GM23338 (cell line): ENCODE measurements around the gene ENTR1. TPM values are rescaled to one million over a fixed set of nuclear protein-coding genes. Genes with fewer than 3 reads are reported as not detected.

Experiments
- ATAC-seq: fragments of 200-7000 bp; cut with Tn5 transposase; 3 replicates; pipeline ENCODE4 v1.9.1; 2020
- DNase-seq: peaks from one replicate; pipeline ENCODE4 v3.0.0-alpha.2; 2015; ENCODE audit warnings: low spot score
- H2AFZ ChIP-seq: fragments of 200-600 bp; sonication (generic); 2 replicates; pipeline ENCODE4 v1.8.0; 2016; ENCODE audit warnings: antibody characterized with exemption, mild to moderate bottlenecking, moderate library complexity
- H3F3A ChIP-seq: fragments of 200-600 bp; sonication (generic); replicated peaks from 2 replicates; pipeline ENCODE4 v1.8.0; 2017; ENCODE audit warnings: antibody characterized with exemption, mixed run types, low read depth
- H3K27ac ChIP-seq: fragments of 200-600 bp; sonication (generic); 2 replicates; pipeline ENCODE4 v1.6.1; 2016; ENCODE audit warnings: low read depth
- H3K27me3 ChIP-seq: fragments of 200-600 bp; sonication (generic); 2 replicates; pipeline ENCODE4 v1.8.0; 2016; ENCODE audit warnings: mild to moderate bottlenecking, mixed run types, moderate library complexity; ENCODE audit not compliant: insufficient read depth
- H3K36me3 ChIP-seq: fragments of 200-600 bp; sonication (generic); 2 replicates; pipeline ENCODE4 v1.8.0; 2016; ENCODE audit warnings: mild to moderate bottlenecking; ENCODE audit not compliant: insufficient read depth
- H3K4me1 ChIP-seq: fragments of 200-600 bp; sonication (generic); 2 replicates; pipeline ENCODE4 v1.8.0; 2016; ENCODE audit warnings: mild to moderate bottlenecking, moderate library complexity; ENCODE audit not compliant: insufficient read depth
- H3K4me2 ChIP-seq: fragments of 200-600 bp; sonication (generic); 2 replicates; pipeline ENCODE4 v1.7.1; 2017; ENCODE audit warnings: mixed run types
- H3K4me3 ChIP-seq: fragments of 200-600 bp; sonication (generic); 2 replicates; pipeline ENCODE4 v1.6.1; 2016; ENCODE audit warnings: mixed run types
- H3K79me2 ChIP-seq: fragments of 200-600 bp; sonication (generic); replicated peaks from 2 replicates; pipeline ENCODE4 v1.8.0; 2017; ENCODE audit warnings: mild to moderate bottlenecking; ENCODE audit not compliant: insufficient read depth
- H3K9me2 ChIP-seq: fragments of 200-600 bp; sonication (generic); 2 replicates; pipeline ENCODE4 v1.8.0; 2017; ENCODE audit not compliant: insufficient read depth
- H4K20me1 ChIP-seq: fragments of 200-600 bp; sonication (generic); replicated peaks from 2 replicates; pipeline ENCODE4 v1.8.0; 2017; ENCODE audit warnings: mild to moderate bottlenecking; ENCODE audit not compliant: insufficient read depth
- H3K27ac Mint-ChIP-seq: 2 replicates; pipeline ENCODE4 v1.8.0; 2020; ENCODE audit warnings: inconsistent platforms, mild to moderate bottlenecking, moderate library complexity, mixed read lengths
- H3K27me3 Mint-ChIP-seq: 3 replicates; pipeline ENCODE4 v1.8.0; 2022; ENCODE audit warnings: low read depth, mild to moderate bottlenecking, moderate library complexity, mixed read lengths, inconsistent platforms; ENCODE audit not compliant: insufficient read depth, poor library complexity
- H3K36me3 Mint-ChIP-seq: 3 replicates; pipeline ENCODE4 v1.8.0; 2021; ENCODE audit warnings: low read depth, mild to moderate bottlenecking, inconsistent platforms, moderate library complexity, mixed read lengths
- H3K4me1 Mint-ChIP-seq: 3 replicates; pipeline ENCODE4 v1.8.0; 2020; ENCODE audit warnings: mild to moderate bottlenecking, inconsistent platforms, mixed read lengths
- H3K4me3 Mint-ChIP-seq: 3 replicates; pipeline ENCODE4 v1.8.0; 2021; ENCODE audit warnings: moderate library complexity, mild to moderate bottlenecking, inconsistent platforms, mixed read lengths
- H3K9me3 Mint-ChIP-seq: 3 replicates; pipeline ENCODE4 v1.8.0; 2020; ENCODE audit warnings: moderate library complexity, mild to moderate bottlenecking, inconsistent platforms, mixed read lengths
- CREB1 ChIP-seq: fragments of 250-450 bp; sonication (Bioruptor Pico); IDR thresholded peaks from 2 replicates; pipeline ENCODE4 v1.5.0; 2020; ENCODE audit warnings: low read depth, mild to moderate bottlenecking, moderate library complexity
- EZH2 ChIP-seq: fragments of 200-600 bp; sonication (generic); IDR thresholded peaks from one replicate; pipeline ENCODE4 v1.8.0; 2017; ENCODE audit warnings: antibody characterized with exemption, mild to moderate bottlenecking, low read depth; ENCODE audit not compliant: unreplicated experiment
- EZH2phosphoT487 ChIP-seq: fragments of 200-600 bp; sonication (generic); IDR thresholded peaks from one replicate; pipeline ENCODE4 v1.8.1; 2018; ENCODE audit warnings: antibody characterized with exemption; ENCODE audit not compliant: unreplicated experiment
- NANOG ChIP-seq: IDR thresholded peaks from 2 replicates; pipeline ENCODE4 v1.6.1; 2016; ENCODE audit warnings: antibody characterized with exemption, borderline replicate concordance
- POLR2AphosphoS5 ChIP-seq: IDR thresholded peaks from 2 replicates; pipeline ENCODE4 v1.6.1; 2016; ENCODE audit warnings: antibody characterized with exemption, low read depth
- STAT1 ChIP-seq: IDR thresholded peaks from one replicate; pipeline ENCODE4 v1.6.1; 2016; ENCODE audit warnings: antibody characterized with exemption; ENCODE audit not compliant: unreplicated experiment
- ZNF114 ChIP-seq: fragments of 250-450 bp; sonication (Bioruptor Pico); IDR thresholded peaks from 2 replicates; pipeline ENCODE4 v1.5.0; 2020; ENCODE audit warnings: mild to moderate bottlenecking, moderate library complexity
- ZNF331 ChIP-seq: fragments of 250-450 bp; sonication (Bioruptor Pico); IDR thresholded peaks from 2 replicates; pipeline ENCODE4 v1.5.0; 2020; ENCODE audit warnings: low read depth, mild to moderate bottlenecking, moderate library complexity
- polyA plus RNA-seq: library from polyadenylated mRNA; unstranded; fragments of >200 nt; fragmentation: Nextera tagmentation; extraction: Ambion mirVana; gene quantifications from 2 replicates; pipeline ENCODE4 v1.2.1, GENCODE V29; 2016
- total RNA-seq: library from RNA; depleted of rRNA; stranded (reverse); fragments of >200 nt; shearing (Covaris generic); gene quantifications from 2 replicates; pipeline ENCODE4 v1.2.3, GENCODE V29; 2014
- TF ChIP-seq, protein P1 (sequence below): IDR thresholded peaks from one replicate; pipeline ENCODE4 v1.6.1; 2018; ENCODE audit warnings: antibody characterized with exemption; ENCODE audit not compliant: unreplicated experiment
- TF ChIP-seq, protein P2 (sequence below), 2 experiments: fragments of 200-600 bp in 1 of 2; sonication (generic) in 1 of 2; conservative IDR thresholded peaks; 2 replicates each; pipeline versions ENCODE4 v1.5.1 to v1.6.1; 2016 to 2017; ENCODE audit warnings: antibody characterized with exemption in 2 of 2, low read depth in 2 of 2, mild to moderate bottlenecking in 2 of 2, moderate library complexity in 1 of 2

ENTR1 gene
- total and polyA plus RNA-seq, 2 experiments from 2014 or later: 25.6 to 91.9 TPM

- Histone ChIP-seq H3K36me3 (0 out of 2 replicates have a peak, but pooled peaks cover 14% of the 10 kb centered on the region), H2AFZ (no peak overlapping the region; the same call in 1 of the 2 replicates), H3K9me2 (no peaks in the 10 kb centered on the region), H3K4me1 (peaks cover 3% of the 10 kb centered on the region; the same call in 1 of the 2 replicates), H3F3A (peaks cover 26% of the 10 kb centered on the region), H3K79me2 (peaks cover 26% of the 10 kb centered on the region), H3K27me3 (no peaks in the 10 kb centered on the region), H3K4me2 (peak overlapping the region; percentile 96), H3K27ac (0 out of 2 replicates have a peak overlapping the region, but pooled peaks have one; percentile 39), H3K4me3 (peak overlapping the region; percentile 89), H4K20me1 (peaks cover 3% of the 10 kb centered on the region; the same call in 1 of the 2 replicates)
- DNase-seq (peak; percentile 36), ATAC-seq (peak; percentile 23)
- Mint-ChIP-seq H3K4me3 (peak overlapping the region; percentile 90), H3K36me3 (peaks cover 64% of the 10 kb centered on the region), H3K27me3 (peaks cover 17% of the 10 kb centered on the region), H3K4me1 (peaks cover 9% of the 10 kb centered on the region), H3K9me3 (no peaks in the 10 kb centered on the region; the same call in 2 of the 3 replicates), H3K27ac (peak overlapping the region; percentile 90)
- TF ChIP-seq STAT1 (no peak), ZNF114 (CRISPR knock-in tag) (no peak), NANOG (no peak), EZH2phosphoT487 (no peak), EZH2 (no peak), ZNF331 (CRISPR knock-in tag) (no peak), POLR2AphosphoS5 (no peak), CREB1 (CRISPR knock-in tag) (no peak)
- TF ChIP-seq, protein P1, sequence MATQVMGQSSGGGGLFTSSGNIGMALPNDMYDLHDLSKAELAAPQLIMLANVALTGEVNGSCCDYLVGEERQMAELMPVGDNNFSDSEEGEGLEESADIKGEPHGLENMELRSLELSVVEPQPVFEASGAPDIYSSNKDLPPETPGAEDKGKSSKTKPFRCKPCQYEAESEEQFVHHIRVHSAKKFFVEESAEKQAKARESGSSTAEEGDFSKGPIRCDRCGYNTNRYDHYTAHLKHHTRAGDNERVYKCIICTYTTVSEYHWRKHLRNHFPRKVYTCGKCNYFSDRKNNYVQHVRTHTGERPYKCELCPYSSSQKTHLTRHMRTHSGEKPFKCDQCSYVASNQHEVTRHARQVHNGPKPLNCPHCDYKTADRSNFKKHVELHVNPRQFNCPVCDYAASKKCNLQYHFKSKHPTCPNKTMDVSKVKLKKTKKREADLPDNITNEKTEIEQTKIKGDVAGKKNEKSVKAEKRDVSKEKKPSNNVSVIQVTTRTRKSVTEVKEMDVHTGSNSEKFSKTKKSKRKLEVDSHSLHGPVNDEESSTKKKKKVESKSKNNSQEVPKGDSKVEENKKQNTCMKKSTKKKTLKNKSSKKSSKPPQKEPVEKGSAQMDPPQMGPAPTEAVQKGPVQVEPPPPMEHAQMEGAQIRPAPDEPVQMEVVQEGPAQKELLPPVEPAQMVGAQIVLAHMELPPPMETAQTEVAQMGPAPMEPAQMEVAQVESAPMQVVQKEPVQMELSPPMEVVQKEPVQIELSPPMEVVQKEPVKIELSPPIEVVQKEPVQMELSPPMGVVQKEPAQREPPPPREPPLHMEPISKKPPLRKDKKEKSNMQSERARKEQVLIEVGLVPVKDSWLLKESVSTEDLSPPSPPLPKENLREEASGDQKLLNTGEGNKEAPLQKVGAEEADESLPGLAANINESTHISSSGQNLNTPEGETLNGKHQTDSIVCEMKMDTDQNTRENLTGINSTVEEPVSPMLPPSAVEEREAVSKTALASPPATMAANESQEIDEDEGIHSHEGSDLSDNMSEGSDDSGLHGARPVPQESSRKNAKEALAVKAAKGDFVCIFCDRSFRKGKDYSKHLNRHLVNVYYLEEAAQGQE: no peak
- TF ChIP-seq, protein P2, sequence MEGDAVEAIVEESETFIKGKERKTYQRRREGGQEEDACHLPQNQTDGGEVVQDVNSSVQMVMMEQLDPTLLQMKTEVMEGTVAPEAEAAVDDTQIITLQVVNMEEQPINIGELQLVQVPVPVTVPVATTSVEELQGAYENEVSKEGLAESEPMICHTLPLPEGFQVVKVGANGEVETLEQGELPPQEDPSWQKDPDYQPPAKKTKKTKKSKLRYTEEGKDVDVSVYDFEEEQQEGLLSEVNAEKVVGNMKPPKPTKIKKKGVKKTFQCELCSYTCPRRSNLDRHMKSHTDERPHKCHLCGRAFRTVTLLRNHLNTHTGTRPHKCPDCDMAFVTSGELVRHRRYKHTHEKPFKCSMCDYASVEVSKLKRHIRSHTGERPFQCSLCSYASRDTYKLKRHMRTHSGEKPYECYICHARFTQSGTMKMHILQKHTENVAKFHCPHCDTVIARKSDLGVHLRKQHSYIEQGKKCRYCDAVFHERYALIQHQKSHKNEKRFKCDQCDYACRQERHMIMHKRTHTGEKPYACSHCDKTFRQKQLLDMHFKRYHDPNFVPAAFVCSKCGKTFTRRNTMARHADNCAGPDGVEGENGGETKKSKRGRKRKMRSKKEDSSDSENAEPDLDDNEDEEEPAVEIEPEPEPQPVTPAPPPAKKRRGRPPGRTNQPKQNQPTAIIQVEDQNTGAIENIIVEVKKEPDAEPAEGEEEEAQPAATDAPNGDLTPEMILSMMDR (conservative IDR thresholded peaks at IDR 0.05; ENCODE audit: low read depth in 2 of 2): no peak
Measured at GRCh38 chr9:136399176-136400037, 11.0 kb downstream of the ENTR1 start.
